ENCODE measurements around the gene TRAF6. TPM values are rescaled to one million over a fixed set of nuclear protein-coding genes. Genes with fewer than 3 reads are reported as not detected.

The TRAF6 gene
- total and polyA plus RNA-seq, 2 of the 13 experiments (the other 11 are each of a cell fraction or from before 2014, with no cell fraction given): 3.3 to 5.9 TPM

DNA sequence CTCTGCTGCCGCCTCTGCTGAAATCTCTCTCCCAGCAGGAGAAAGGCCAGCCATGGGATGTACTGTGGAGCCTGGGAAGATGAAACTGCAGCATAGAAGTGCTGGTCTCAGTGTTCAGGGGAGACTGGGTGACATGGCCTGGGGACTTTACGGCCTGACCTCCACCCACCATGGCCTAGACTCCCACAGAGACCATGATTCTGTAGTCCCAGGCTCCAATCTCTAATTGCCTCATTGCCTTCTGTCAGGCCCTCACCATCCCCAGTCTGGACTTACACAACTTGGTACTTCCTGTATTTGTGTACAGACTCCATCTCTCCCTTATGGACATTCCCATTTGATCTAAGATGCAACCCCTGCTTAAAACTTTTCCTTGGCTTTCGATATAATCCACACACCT is 43.1 kb downstream of the TRAF6 start:
- no peak overlapping the region for H3K27ac ChIP-seq (ENCODE audit: extremely low read length, insufficient read depth, low read length)
- ATAC-seq (no peak), FAIRE-seq (no peak), DNase-seq (ENCODE audit: low spot score) (no peak)
- H3K9me3 ChIP-seq (ENCODE audit: low read length): no peaks in the 10 kb centered on the region
- whole genome bisulfite sequencing (ENCODE audit: low lambda C conversion rate): 91% methylated on average over 2 of the region's 3 CpGs
- no peak overlapping the region for H2AFZ ChIP-seq (ENCODE audit: low read length)
- POLR2A ChIA-PET: no interaction called here
- in situ Hi-C loops (cut with HindIII; ENCODE audit: extremely low pct_ligation_motif_present, low pct_unique_long_range_greater_than_20kb): no loop called here
- no peaks in the 10 kb centered on the region for H3K27me3 ChIP-seq (ENCODE audit: control insufficient read depth in 1 of 2, insufficient read depth in 2 of 2, low read length in 2 of 2)
- no peak overlapping the region for H3K9ac ChIP-seq (ENCODE audit: insufficient read depth, low read depth, low read length)
- H3K4me1 ChIP-seq (ENCODE audit: insufficient read depth, low read length): no peaks in the 10 kb centered on the region
- H4K20me1 ChIP-seq (ENCODE audit: insufficient read depth, low read length): no peaks in the 10 kb centered on the region
- CTCF ChIA-PET (ENCODE audit: low intra/inter-chr PET ratio, low total read pairs): no interaction called here
- no peaks in the 10 kb centered on the region for H3K36me3 ChIP-seq (replicated peaks in 1 of 2; ENCODE audit: control insufficient read depth in 1 of 2, insufficient read depth in 2 of 2, low read length in 2 of 2)
- BruUV-seq (replicated peaks): no TSS peak
- intact Hi-C loops (cut with micrococcal nuclease; ENCODE audit: unreplicated experiment): no loop called here
- H3K4me3 ChIP-seq (replicated peaks in 1 of 3; ENCODE audit: insufficient read depth in 1 of 3, low read depth in 2 of 3, low read length in 3 of 3): no peak overlapping the region
- H3K4me2 ChIP-seq (ENCODE audit: low read depth, low read length): no peak overlapping the region
- no peaks in the 10 kb centered on the region for H3K79me2 ChIP-seq (ENCODE audit: insufficient read depth, low read length)
- no peak for TF ChIP-seq SALL1 (CRISPR knock-in tag; IDR thresholded peaks at IDR 0.05)
- TF ChIP-seq ZNF12 (CRISPR knock-in tag; IDR thresholded peaks at IDR 0.05): no peak
- no peak for TF ChIP-seq MBD4 (IDR thresholded peaks at IDR 0.05; ENCODE audit: borderline replicate concordance, low read length)
- TF ChIP-seq, protein P1, sequence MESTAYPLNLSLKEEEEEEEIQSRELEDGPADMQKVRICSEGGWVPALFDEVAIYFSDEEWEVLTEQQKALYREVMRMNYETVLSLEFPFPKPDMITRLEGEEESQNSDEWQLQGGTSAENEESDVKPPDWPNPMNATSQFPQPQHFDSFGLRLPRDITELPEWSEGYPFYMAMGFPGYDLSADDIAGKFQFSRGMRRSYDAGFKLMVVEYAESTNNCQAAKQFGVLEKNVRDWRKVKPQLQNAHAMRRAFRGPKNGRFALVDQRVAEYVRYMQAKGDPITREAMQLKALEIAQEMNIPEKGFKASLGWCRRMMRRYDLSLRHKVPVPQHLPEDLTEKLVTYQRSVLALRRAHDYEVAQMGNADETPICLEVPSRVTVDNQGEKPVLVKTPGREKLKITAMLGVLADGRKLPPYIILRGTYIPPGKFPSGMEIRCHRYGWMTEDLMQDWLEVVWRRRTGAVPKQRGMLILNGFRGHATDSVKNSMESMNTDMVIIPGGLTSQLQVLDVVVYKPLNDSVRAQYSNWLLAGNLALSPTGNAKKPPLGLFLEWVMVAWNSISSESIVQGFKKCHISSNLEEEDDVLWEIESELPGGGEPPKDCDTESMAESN (CRISPR knock-in tag; conservative IDR thresholded peaks at IDR 0.05): no peak
- TF ChIP-seq, protein P2, sequence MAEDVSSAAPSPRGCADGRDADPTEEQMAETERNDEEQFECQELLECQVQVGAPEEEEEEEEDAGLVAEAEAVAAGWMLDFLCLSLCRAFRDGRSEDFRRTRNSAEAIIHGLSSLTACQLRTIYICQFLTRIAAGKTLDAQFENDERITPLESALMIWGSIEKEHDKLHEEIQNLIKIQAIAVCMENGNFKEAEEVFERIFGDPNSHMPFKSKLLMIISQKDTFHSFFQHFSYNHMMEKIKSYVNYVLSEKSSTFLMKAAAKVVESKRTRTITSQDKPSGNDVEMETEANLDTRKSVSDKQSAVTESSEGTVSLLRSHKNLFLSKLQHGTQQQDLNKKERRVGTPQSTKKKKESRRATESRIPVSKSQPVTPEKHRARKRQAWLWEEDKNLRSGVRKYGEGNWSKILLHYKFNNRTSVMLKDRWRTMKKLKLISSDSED (CRISPR knock-in tag; IDR thresholded peaks at IDR 0.05): no peak
- no peak for TF ChIP-seq SAP130 (CRISPR knock-in tag; IDR thresholded peaks at IDR 0.05; ENCODE audit: low read depth)
- no peak for TF ChIP-seq ZNF251 (CRISPR knock-in tag; IDR thresholded peaks at IDR 0.05)
- no peak for TF ChIP-seq SP2 (CRISPR knock-in tag; IDR thresholded peaks at IDR 0.05)
- TF ChIP-seq ZNF776 (CRISPR knock-in tag; IDR thresholded peaks at IDR 0.05): no peak
- no peak for TF ChIP-seq ZNF160 (CRISPR knock-in tag; IDR thresholded peaks at IDR 0.05)

Measured in HepG2 (cell line).